HG03432 (cell line): ENCODE data around the gene NARS2.
A peak's percentile ranks its signal among the peaks of the same experiment; 100 is the strongest.

Source experiments
- ATAC-seq: cut with Tn5 transposase; IDR thresholded peaks from one replicate; pipeline ENCODE4 v1.9.1; 2021; ENCODE audit warnings: mild to moderate bottlenecking, moderate library complexity; ENCODE audit not compliant: unreplicated experiment

NARS2 gene

GRCh38 chr11:78417175-78417887 lies 157.3 kb downstream of the NARS2 start, which contains the start of gene GAB2:
Gene GAB2, minus strand, starts transcription at chr11:78417820. Its CDS starts 100 bp downstream, at chr11:78417720.
- ATAC-seq = peak; percentile 18

- ATAC-seq = peak; percentile 60
Measured at GRCh38 chr11:78416285-78417174, 158.1 kb downstream of the NARS2 start.

- no peak for ATAC-seq
Measured at GRCh38 chr11:78415338-78415737, 159.3 kb downstream of the NARS2 start.

- ATAC-seq = no peak
Measured at GRCh38 chr11:78414321-78415051, 160.2 kb downstream of the NARS2 start.

- no peak for ATAC-seq
Measured at GRCh38 chr11:78408619-78409018, 166.0 kb downstream of the NARS2 start.

GRCh38 chr11:78406568-78407196 lies 168.0 kb downstream of the NARS2 start:
- no peak for ATAC-seq

GRCh38 chr11:78405805-78406204 lies 168.9 kb downstream of the NARS2 start:
- ATAC-seq = no peak

GRCh38 chr11:78403781-78404180 lies 170.9 kb downstream of the NARS2 start:
- no peak for ATAC-seq

GRCh38 chr11:78402847-78403246 lies 171.8 kb downstream of the NARS2 start:
- no peak for ATAC-seq

- no peak for ATAC-seq
Measured at GRCh38 chr11:78400702-78401101, 174.0 kb downstream of the NARS2 start.

GRCh38 chr11:78400116-78400515 lies 174.5 kb downstream of the NARS2 start:
- ATAC-seq = no peak

- no peak for ATAC-seq
Measured at GRCh38 chr11:78399136-78399535, 175.5 kb downstream of the NARS2 start.

- no peak for ATAC-seq
Measured at GRCh38 chr11:78398715-78399114, 175.9 kb downstream of the NARS2 start.

GRCh38 chr11:78397398-78397797 lies 177.3 kb downstream of the NARS2 start:
- ATAC-seq = peak; percentile 94

GRCh38 chr11:78395597-78395996 lies 179.1 kb downstream of the NARS2 start:
- no peak for ATAC-seq

- no peak for ATAC-seq
Measured at GRCh38 chr11:78392854-78393253, 181.8 kb downstream of the NARS2 start.

- ATAC-seq = no peak
Measured at GRCh38 chr11:78391424-78391823, 183.2 kb downstream of the NARS2 start.

- ATAC-seq = no peak
Measured at GRCh38 chr11:78390809-78391208, 183.9 kb downstream of the NARS2 start.

GRCh38 chr11:78386215-78386941 lies 188.3 kb downstream of the NARS2 start:
- no peak for ATAC-seq
